Loucy (cell line): ENCODE data around the gene CROCC2.

Experiments used
- CTCF ChIP-seq: fragments of 200-600 bp; sonication (generic); conservative IDR thresholded peaks from 2 replicates; pipeline ENCODE4 v1.5.1; 2014; ENCODE audit warnings: mild to moderate bottlenecking, antibody characterized with exemption, low read length
- EZH2phosphoT487 ChIP-seq: fragments of 200-600 bp; IDR thresholded peaks from 2 replicates; pipeline ENCODE4 v1.6.1; 2018; ENCODE audit warnings: antibody characterized with exemption, mild to moderate bottlenecking, moderate library complexity, borderline replicate concordance

GRCh38 chr2:240906911-240907590, 915 bp downstream of the CROCC2 start:
- TF ChIP-seq EZH2phosphoT487 (no peak), CTCF (no peak)
